HPDE6-E6E7 (cell line): Measurements from ENCODE around the gene SPDYE4.
"Not testable (repeated sequence)": the region's sequence is repeated elsewhere in the genome, so short reads cannot be mapped to it uniquely, and the experiment has no call there.

ENCODE experiments used
- DNase-seq: peaks from one replicate; pipeline ENCODE4 v3.0.0; 2011; ENCODE audit warnings: missing footprints; ENCODE audit errors: extremely low spot score

Gene SPDYE4

DNA sequence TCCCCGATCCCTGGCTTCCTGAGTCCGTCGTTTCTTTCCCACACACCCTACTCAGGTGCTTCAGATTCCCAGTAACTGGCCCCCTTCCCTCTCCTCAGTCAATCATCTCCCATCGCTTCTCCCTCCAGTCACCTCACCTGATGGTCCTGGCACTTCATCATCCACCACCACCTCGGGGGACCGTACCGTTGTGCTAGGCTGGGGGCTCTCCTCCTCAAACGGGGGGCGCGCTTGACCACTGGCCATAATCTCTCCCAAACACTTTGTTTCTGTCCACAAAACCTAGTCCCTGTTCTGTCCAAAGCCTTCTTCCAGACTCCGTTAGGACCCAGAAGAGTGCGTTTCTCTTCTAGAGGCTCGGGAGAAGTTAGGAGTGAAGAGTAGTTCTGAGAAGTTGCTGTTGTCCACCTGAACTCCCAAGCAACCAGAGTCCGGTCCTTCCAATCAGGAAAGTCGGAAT lies at the start of gene SPDYE4:
Gene SPDYE4, minus strand, starts transcription at position 410 of the 460 bp plus-strand sequence. Its CDS starts 164 bp downstream, at position 246.
- no peak for DNase-seq

GRCh38 chr17:8806926-8807550 lies 48.7 kb upstream of the SPDYE4 start:
- no peak for DNase-seq

DNA sequence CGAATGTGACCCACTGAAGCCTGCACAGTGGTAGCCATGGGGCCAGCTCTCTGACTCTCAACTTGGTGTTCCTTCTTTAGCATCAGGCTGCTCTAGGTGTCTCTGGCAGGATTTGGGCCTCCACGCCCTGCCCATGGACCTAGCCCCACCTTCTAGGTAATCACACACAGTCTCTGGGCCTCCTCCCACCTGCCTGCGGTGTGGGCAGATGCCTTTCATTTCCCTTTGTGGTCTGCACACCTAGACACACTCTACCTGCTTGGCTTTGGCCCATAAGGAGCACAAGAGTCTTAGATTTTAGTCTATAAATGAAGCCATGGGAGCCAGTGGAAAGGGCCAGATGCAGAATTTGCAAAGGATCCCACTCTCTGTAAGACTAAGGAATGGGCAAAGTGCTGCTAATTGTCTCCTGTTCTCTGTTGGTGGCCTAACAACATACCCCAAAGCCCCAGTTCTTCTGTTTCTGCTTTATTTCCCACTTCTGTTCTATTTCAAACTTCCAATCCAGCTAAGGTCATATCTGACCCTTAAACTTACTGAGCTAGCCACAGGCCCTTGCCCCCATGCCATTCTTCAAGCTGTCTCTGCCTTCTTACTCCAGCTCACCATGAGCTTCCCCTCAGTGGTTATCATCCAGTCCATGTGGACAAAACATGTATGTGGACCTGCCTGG lies 48.0 kb upstream of the SPDYE4 start:
- no peak for DNase-seq

GRCh38 chr17:8805396-8805795 lies 47.0 kb upstream of the SPDYE4 start:
- not testable (repeated sequence) for DNase-seq

- DNase-seq: no peak
Observed at GRCh38 chr17:8803531-8804420, 45.4 kb upstream of the SPDYE4 start.

- DNase-seq: no peak
Observed at GRCh38 chr17:8801135-8801840, 42.9 kb upstream of the SPDYE4 start.

DNA sequence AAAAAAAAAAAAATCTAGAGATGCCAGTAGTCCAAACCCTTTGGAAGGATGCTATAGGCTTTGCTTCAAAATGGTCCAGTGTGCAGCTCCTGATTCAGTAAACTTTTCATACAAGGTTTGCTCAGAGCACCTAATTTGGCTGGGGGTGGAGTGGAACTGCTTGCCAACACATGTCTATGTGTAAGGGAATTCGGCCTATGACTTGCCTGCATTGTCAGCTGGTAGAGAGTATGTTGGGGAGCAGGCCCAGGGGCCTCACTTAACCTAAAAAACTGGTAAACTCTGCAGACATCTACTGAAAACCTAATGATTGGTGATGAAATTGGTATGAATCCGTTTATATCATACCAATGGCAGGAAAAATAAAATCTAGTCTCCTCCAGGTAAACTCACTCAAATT lies 42.3 kb upstream of the SPDYE4 start:
- no peak for DNase-seq

GRCh38 chr17:8799570-8800212 lies 41.3 kb upstream of the SPDYE4 start:
- DNase-seq: no peak

DNA sequence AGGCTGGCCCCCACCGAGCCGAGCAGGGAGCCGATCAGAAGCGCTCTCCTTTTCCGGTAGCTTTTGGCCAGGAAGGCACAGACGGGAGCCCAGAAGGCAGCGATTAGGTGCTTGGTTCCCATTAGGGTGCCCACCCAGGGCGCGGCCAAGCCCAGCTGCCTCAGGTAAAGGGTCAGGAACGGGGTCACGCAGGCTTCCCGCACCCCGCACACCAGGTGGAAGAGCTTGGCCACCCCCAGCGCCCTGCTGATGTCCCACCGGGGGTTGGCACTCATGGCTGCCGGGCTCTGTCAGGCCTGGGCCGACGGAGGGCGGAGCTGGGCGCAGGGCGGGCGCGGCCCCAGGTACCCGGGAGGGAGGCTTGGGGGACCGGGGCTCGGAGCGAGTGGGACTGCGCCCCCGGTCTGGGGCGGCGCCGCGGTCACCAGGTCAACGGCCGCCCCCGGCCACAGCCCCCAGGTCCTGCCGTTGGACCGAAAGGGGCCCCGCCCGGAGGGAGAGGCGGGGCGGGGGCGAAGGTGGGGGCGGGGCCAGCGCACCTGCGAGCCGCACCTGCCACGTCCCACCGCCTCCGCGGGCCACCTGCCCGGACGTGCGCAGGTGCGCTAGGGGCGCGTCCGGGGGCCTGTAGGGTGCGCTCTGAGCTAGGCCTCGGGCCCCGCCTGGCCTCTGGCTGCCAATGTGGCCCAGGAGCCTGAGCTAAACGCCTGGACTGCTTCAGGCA lies 40.7 kb upstream of the SPDYE4 start, which contains the start of gene MFSD6L:
Gene MFSD6L, minus strand, starts transcription at position 520 of the 724 bp plus-strand sequence. Its CDS starts 245 bp downstream, at position 275.
- DNase-seq: no peak

DNA sequence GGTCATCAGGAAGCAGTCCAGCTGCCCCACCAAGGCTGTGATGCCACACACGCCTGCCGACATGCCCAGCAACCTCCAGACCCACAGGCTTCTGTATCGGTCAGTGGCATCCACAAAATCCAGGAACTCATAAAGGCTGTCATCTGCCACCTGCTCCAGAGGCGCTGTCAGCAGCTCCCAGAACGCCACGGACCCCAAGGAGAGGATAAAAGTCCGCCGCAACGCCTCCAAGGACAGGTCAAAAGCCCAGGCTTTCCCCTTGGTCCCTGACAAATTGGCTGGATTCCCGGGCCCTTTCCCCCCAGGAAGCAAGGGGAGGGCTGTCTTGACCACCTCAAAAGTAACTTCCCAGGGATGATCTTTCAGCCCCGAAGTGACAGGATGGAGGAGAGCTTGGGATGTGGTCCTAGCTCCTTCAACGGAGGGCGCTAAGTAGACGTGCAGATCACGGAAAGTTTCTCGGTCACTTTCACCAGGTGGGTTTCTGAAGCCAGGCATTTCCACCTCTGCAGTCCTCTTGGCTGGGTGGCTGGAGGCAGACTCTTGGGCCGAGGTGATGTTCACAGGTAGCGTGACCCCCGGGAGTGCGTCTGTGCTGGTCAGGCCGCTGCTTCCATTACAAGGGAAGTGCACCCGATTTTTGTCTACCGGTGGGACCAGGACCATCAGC lies 40.0 kb upstream of the SPDYE4 start:
- no peak for DNase-seq

DNA sequence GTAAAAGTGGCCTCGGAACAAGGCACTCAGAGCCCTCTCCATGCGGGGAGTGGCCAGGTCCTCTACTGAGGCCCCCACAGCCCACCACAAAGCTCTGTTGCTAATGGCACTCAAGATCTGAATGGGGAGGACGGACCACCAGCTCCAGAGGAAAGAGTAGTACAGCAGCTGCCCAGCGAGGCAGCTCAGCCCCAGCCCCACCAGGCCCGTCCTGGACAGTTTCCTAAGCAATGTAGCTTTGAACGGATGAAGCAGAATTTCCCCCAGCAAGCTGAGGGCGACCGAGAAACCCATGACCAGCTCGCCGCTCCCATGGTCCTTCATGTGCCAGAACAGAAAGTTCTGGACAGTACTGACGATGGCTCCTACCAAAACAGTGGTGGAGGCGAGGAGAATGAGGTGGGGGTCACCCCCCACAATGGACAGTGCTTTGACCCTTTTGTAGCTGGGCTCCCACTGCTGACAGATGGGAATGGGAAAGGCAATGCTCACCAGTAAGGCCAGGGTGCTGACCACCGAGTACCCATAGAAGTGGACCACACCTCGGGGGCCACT lies 39.4 kb upstream of the SPDYE4 start:
- no peak for DNase-seq

- no peak for DNase-seq
Observed at GRCh38 chr17:8794636-8795035, 36.3 kb upstream of the SPDYE4 start.

DNA sequence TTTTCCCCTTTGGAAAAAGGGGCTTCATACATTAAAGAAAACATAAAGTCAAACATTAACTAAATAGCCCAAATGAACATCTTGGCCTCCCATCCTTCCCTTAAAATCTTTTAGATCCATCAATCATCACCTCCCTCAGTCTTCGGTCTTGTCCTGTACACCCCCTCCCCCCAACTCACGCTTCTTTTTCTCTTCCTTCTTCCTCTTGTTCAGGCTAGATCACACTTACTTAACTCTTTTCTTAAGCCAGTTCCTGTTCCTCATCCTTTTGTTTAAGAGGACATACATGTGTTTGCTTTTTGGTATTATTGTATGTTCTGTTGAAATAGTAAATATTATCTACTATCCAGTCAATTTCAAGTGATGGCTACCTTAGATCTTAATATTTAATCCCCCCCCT lies 35.3 kb upstream of the SPDYE4 start:
- no peak for DNase-seq

GRCh38 chr17:8792646-8793045 lies 34.3 kb upstream of the SPDYE4 start:
- no peak for DNase-seq

- DNase-seq: no peak
Observed at GRCh38 chr17:8791910-8792270, 33.5 kb upstream of the SPDYE4 start.

DNA sequence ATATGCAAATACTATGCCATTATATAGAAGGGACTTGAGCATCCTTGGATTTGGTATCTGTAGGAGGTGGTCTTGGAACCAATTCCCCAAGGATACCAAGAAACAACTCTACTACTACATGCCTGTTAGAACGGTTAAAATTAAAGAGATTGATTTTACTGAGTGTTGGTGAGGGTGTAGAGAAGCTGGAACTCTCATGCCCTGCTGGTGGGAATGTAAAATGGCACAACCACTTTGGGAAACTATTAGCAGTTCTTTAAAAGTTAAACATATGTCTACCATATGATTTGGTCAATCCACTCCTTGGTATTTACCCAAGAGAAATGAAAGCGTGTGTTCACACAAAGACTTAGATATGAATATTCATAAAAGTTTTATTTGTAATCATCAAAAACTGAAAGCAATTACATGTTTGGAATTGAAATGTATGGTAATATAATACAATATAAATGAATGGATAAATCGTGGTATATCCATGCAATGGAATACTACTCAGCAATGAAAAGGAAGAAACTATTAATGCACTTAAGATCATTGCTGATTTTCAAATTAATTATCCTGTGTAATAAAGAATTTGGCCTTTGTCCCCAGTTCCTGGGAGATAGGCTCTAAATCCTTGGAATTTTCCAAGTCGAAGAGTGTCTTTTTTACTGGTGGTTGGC lies 33.0 kb upstream of the SPDYE4 start:
- no peak for DNase-seq

DNA sequence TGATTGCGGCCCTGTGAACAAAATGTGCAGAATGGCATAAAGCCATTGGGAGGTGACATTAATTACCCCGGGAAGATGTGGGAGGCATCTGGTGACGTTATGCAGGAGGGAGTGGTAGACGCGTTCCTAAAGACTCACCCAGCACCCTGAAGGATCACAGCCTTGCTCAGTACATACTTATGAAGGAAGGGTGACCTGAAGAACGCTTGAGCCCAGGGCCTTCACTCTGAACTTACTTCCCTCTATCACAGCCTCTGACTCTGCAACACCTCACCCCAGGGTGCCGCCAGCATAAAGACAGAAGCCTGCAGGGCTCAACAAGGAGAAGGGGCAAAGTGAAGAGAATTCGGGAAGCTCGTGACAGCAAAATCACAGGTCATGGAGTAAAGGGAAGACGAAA lies 31.4 kb upstream of the SPDYE4 start:
- no peak for DNase-seq

GRCh38 chr17:8788998-8789397 lies 30.7 kb upstream of the SPDYE4 start:
- DNase-seq: no peak
